ENCODE results near the gene C13orf46. TPM values are rescaled to one million over a fixed set of nuclear protein-coding genes. Genes with fewer than 3 reads are reported as not detected.

C13orf46 gene
- total and polyA plus RNA-seq, 10 donors = 0.09 to 4.2 (median 1.2) TPM

- intact Hi-C loops (cut with DNase I; ENCODE audit: low total_unique reads) = no loop called here
- H3K4me3 ChIP-seq = no peak overlapping the region
- no peak for TF ChIP-seq POLR2AphosphoS5 (IDR thresholded peaks at IDR 0.05)
- peak; percentile 48 for DNase-seq
- H3K36me3 ChIP-seq = no peaks in the 10 kb centered on the region
- no peak overlapping the region for H3K27ac ChIP-seq
- H3K9me3 ChIP-seq = peaks cover 0 to 24% (median 14%) of the 10 kb centered on the region in 8 donors
- H3K27me3 ChIP-seq (replicated peaks in 1 of 7) = peaks cover 0 to 41% (median 3%) of the 10 kb centered on the region in 7 donors
- WGBS, 5 donors = 79 to 87% (median 86%) methylated on average over 25 to 29 of the region's 29 CpGs
- no peaks in the 10 kb centered on the region for H3K4me1 ChIP-seq
Measured at GRCh38 chr13:113917594-113918371, 56.1 kb downstream of the C13orf46 start.

DNA sequence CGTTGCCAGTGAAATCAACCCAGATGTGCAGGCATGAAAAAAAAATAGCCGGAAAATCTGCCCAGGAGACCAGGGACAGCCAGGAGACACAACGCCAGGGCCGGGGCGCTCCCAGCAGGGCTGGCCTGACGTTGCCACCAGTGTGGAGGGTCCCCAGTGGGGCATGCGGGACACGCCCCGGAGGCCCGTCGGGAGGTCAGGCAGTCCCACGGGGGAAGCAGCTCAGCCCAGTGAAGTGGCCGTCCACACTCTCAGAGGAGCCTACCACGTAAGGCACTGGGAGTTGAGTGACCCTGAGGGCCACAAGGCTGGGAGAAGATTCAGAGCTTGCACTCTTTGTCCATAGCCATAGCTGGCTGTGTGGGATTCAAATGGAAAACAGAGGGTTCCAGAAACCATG lies 56.8 kb downstream of the C13orf46 start:
- no peak overlapping the region for H3K4me3 ChIP-seq
- no peaks in the 10 kb centered on the region for H3K36me3 ChIP-seq
- peaks cover 0 to 41% (median 3%) of the 10 kb centered on the region in 7 donors for H3K27me3 ChIP-seq (replicated peaks in 1 of 7)
- WGBS, 5 donors = 82 to 93% (median 85%) methylated on average over 7 to 14 of the region's 14 CpGs
- no peaks in the 10 kb centered on the region for H3K4me1 ChIP-seq
- H3K27ac ChIP-seq = no peak overlapping the region
- TF ChIP-seq POLR2AphosphoS5 (IDR thresholded peaks at IDR 0.05) = no peak
- TF ChIP-seq POLR2A (IDR thresholded peaks at IDR 0.05) = no peak
- TF ChIP-seq, protein P1, sequence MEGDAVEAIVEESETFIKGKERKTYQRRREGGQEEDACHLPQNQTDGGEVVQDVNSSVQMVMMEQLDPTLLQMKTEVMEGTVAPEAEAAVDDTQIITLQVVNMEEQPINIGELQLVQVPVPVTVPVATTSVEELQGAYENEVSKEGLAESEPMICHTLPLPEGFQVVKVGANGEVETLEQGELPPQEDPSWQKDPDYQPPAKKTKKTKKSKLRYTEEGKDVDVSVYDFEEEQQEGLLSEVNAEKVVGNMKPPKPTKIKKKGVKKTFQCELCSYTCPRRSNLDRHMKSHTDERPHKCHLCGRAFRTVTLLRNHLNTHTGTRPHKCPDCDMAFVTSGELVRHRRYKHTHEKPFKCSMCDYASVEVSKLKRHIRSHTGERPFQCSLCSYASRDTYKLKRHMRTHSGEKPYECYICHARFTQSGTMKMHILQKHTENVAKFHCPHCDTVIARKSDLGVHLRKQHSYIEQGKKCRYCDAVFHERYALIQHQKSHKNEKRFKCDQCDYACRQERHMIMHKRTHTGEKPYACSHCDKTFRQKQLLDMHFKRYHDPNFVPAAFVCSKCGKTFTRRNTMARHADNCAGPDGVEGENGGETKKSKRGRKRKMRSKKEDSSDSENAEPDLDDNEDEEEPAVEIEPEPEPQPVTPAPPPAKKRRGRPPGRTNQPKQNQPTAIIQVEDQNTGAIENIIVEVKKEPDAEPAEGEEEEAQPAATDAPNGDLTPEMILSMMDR (IDR thresholded peaks at IDR 0.05 in 8 of 11, conservative IDR thresholded peaks at IDR 0.05 in 3 of 11) = no peak
- intact Hi-C loops (cut with DNase I; ENCODE audit: low total_unique reads) = no loop called here
- no peak for DNase-seq
- H3K9me3 ChIP-seq = peaks cover 0 to 25% (median 10%) of the 10 kb centered on the region in 8 donors

GRCh38 chr13:113916330-113916815 lies 57.5 kb downstream of the C13orf46 start:
- Histone ChIP-seq H3K9me3 (peaks cover 0 to 19% (median 3%) of the 10 kb centered on the region in 8 donors), H3K36me3 (no peaks in the 10 kb centered on the region), H3K27ac (no peak overlapping the region), H3K4me3 (no peak overlapping the region), H3K4me1 (no peaks in the 10 kb centered on the region), H3K27me3 (replicated peaks in 1 of 7) (peaks cover 0 to 41% (median 3%) of the 10 kb centered on the region in 7 donors)
- intact Hi-C loops (cut with DNase I; ENCODE audit: low total_unique reads) = no loop called here
- TF ChIP-seq, protein P1 (IDR thresholded peaks at IDR 0.05 in 8 of 11, conservative IDR thresholded peaks at IDR 0.05 in 3 of 11) = no peak
- TF ChIP-seq POLR2AphosphoS5 (IDR thresholded peaks at IDR 0.05) (no peak), POLR2A (IDR thresholded peaks at IDR 0.05) (no peak)
- WGBS, 5 donors = 52 to 83% (median 74%) methylated on average over 2 of the region's 2 CpGs
- DNase-seq = no peak

DNA sequence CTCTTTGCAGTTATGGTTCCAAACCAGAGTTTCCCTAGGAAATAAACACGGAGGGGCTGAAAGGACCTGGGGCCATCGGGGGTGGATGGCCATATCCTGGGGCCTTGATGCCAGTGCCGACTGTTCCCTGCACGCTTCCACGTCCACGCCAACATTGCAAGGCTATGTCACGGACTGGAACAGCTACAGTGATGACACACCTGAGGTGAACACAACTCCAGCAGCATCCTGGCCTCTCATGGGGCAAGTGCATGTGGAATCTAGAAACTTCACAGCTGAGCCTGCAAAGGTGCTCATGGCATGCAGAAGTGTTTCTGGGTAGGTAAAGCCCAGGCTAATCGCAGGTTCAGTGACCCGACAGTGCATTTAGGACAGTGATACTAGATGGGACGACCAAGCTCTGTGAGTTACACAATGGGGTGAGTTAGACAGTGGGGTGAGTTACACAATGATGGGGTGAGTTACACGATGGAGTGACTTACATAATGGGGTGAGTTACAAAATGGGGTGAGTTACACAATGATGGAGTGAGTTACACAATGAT lies 58.0 kb downstream of the C13orf46 start:
- Histone ChIP-seq H3K4me3 (no peak overlapping the region), H3K36me3 (no peaks in the 10 kb centered on the region), H3K9me3 (peaks cover 0 to 14% (median 0%) of the 10 kb centered on the region in 8 donors), H3K27me3 (replicated peaks in 1 of 7) (peaks cover 0 to 46% (median 3%) of the 10 kb centered on the region in 7 donors), H3K4me1 (no peaks in the 10 kb centered on the region), H3K27ac (no peak overlapping the region)
- TF ChIP-seq POLR2A (IDR thresholded peaks at IDR 0.05) = no peak
- no peak for TF ChIP-seq POLR2AphosphoS5 (IDR thresholded peaks at IDR 0.05)
- TF ChIP-seq, protein P1 (IDR thresholded peaks at IDR 0.05 in 8 of 11, conservative IDR thresholded peaks at IDR 0.05 in 3 of 11) = no peak
- no peak for DNase-seq
- intact Hi-C loops (cut with DNase I; ENCODE audit: low total_unique reads) = no loop called here
- 69 to 89% (median 80%) methylated on average over 7 to 11 of the region's 11 CpGs for WGBS, 5 donors
